ENCODE data around the gene SLC24A3.

DNA sequence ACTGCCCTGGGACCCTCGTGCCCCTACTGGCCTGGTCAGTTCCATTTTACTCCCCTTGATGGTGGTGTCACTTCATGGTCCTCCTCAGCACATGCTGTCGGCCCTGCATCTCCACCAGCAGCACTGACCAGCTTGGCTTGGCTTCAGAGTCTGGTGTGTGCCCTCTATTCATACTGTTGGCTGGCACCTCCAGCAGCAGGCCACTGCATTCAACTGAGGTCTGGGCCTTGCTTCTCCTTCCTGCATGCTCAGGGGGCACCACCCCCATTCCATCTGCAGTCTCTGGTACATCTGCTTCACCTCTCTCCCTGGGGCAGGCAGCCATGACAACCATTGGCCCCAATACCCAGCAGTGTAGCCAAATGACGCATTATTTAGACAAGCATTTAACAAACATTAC, 155.9 kb downstream of the SLC24A3 start:
- TF ChIP-seq SUZ12 (IDR thresholded peaks at IDR 0.05) (no peak), CTBP1 (IDR thresholded peaks at IDR 0.05; ENCODE audit: borderline replicate concordance) (no peak), BHLHE40 (IDR thresholded peaks at IDR 0.05; ENCODE audit: borderline replicate concordance) (no peak), ARNT (IDR thresholded peaks at IDR 0.05) (no peak), FOXK2 (IDR thresholded peaks at IDR 0.05) (no peak)
